SK-N-MC (cell line): ENCODE data around the gene INHBB.

Experiments used
- EZH2 ChIP-seq: fragments of 200-600 bp; sonication (generic); IDR thresholded peaks from one replicate; pipeline ENCODE4 v1.6.1; 2017; ENCODE audit warnings: antibody characterized with exemption
- POLR2AphosphoS5 ChIP-seq: IDR thresholded peaks from 2 replicates; pipeline ENCODE4 v1.6.1; 2012; ENCODE audit warnings: mild to moderate bottlenecking, low read depth, low read length, borderline replicate concordance

GRCh38 chr2:120383191-120383590 lies 37.3 kb downstream of the INHBB start:
- TF ChIP-seq POLR2AphosphoS5: no peak
- no peak for TF ChIP-seq EZH2
